HUES6 (cell line): ENCODE results near the gene ZMYND10.
A peak's percentile ranks its signal among the peaks of the same experiment; 100 is the strongest.

Experiments used
- H3K27ac ChIP-seq: 2 replicates; pipeline ENCODE4 v1.7.0; 2013; ENCODE audit warnings: low read depth, mild to moderate bottlenecking, low read length, inconsistent platforms
- H3K27me3 ChIP-seq: 2 replicates; pipeline ENCODE4 v1.6.1; 2013; ENCODE audit warnings: low read length; ENCODE audit not compliant: control insufficient read depth, insufficient read depth
- H3K36me3 ChIP-seq: 2 replicates; pipeline ENCODE4 v1.6.1; 2013; ENCODE audit warnings: low read length; ENCODE audit not compliant: control insufficient read depth, insufficient read depth
- H3K4me1 ChIP-seq: 2 replicates; pipeline ENCODE4 v1.6.1; 2013; ENCODE audit warnings: low read length; ENCODE audit not compliant: control insufficient read depth, insufficient read depth
- H3K4me3 ChIP-seq: 2 replicates; pipeline ENCODE4 v1.5.1; 2013; ENCODE audit warnings: low read depth, low read length
- H3K9ac ChIP-seq: one replicate; pipeline ENCODE4 v1.6.1; 2013; ENCODE audit warnings: mild to moderate bottlenecking, low read length
- H3K9me3 ChIP-seq: 2 replicates; pipeline ENCODE4 v1.6.1; 2013; ENCODE audit warnings: low read depth, low read length; ENCODE audit not compliant: control insufficient read depth, insufficient read depth

Gene ZMYND10

GRCh38 chr3:50323092-50323600 is 22.4 kb downstream of the ZMYND10 start:
- H3K9ac ChIP-seq, result peak overlapping the region; percentile 100
- H3K9me3 ChIP-seq, result no peaks in the 10 kb centered on the region
- no peaks in the 10 kb centered on the region for H3K27me3 ChIP-seq
- peak overlapping the region; percentile 76 for H3K4me3 ChIP-seq
- H3K27ac ChIP-seq, result no peak overlapping the region
- peaks cover 32% of the 10 kb centered on the region for H3K4me1 ChIP-seq
- peaks cover 32% of the 10 kb centered on the region for H3K36me3 ChIP-seq

- no peaks in the 10 kb centered on the region for H3K27me3 ChIP-seq
- peaks cover 32% of the 10 kb centered on the region for H3K4me1 ChIP-seq
- H3K9ac ChIP-seq, result peak within 1 kb of the TSS; percentile 100
- H3K36me3 ChIP-seq, result peaks cover 36% of the 10 kb centered on the region
- H3K9me3 ChIP-seq, result no peaks in the 10 kb centered on the region
- H3K4me3 ChIP-seq, result peak within 1 kb of the TSS; percentile 76
- H3K27ac ChIP-seq, result peak within 1 kb of the TSS; percentile 100
Observed at GRCh38 chr3:50322386-50323091, 23.0 kb downstream of the ZMYND10 start, which contains the start of gene HYAL2. HYAL2 (minus strand) TSS chr3:50322745; CDS start chr3:50320489, 2,256 bp downstream.

- H3K27ac ChIP-seq, result peak overlapping the region; percentile 100
- H3K4me1 ChIP-seq, result peaks cover 32% of the 10 kb centered on the region
- H3K4me3 ChIP-seq, result peak overlapping the region; percentile 76
- no peaks in the 10 kb centered on the region for H3K27me3 ChIP-seq
- peak overlapping the region; percentile 100 for H3K9ac ChIP-seq
- no peaks in the 10 kb centered on the region for H3K9me3 ChIP-seq
- peaks cover 41% of the 10 kb centered on the region for H3K36me3 ChIP-seq
Observed at GRCh38 chr3:50322115-50322385, 23.5 kb downstream of the ZMYND10 start.

GRCh38 chr3:50321336-50322114 is 24.0 kb downstream of the ZMYND10 start:
- H3K4me1 ChIP-seq, result peaks cover 37% of the 10 kb centered on the region
- H3K9ac ChIP-seq, result peak overlapping the region; percentile 100
- H3K27me3 ChIP-seq, result no peaks in the 10 kb centered on the region
- H3K27ac ChIP-seq, result peak overlapping the region; percentile 100
- no peaks in the 10 kb centered on the region for H3K9me3 ChIP-seq
- H3K4me3 ChIP-seq, result peak overlapping the region; percentile 76
- peaks cover 45% of the 10 kb centered on the region for H3K36me3 ChIP-seq

GRCh38 chr3:50320853-50321335 is 24.6 kb downstream of the ZMYND10 start:
- peak overlapping the region; percentile 100 for H3K27ac ChIP-seq
- peak overlapping the region; percentile 76 for H3K4me3 ChIP-seq
- H3K9ac ChIP-seq, result peak overlapping the region; percentile 100
- peaks cover 45% of the 10 kb centered on the region for H3K36me3 ChIP-seq
- H3K9me3 ChIP-seq, result no peaks in the 10 kb centered on the region
- H3K27me3 ChIP-seq, result no peaks in the 10 kb centered on the region
- peaks cover 38% of the 10 kb centered on the region for H3K4me1 ChIP-seq

GRCh38 chr3:50319894-50320625 is 25.5 kb downstream of the ZMYND10 start:
- H3K9ac ChIP-seq, result peak overlapping the region; percentile 100
- H3K9me3 ChIP-seq, result no peaks in the 10 kb centered on the region
- no peaks in the 10 kb centered on the region for H3K27me3 ChIP-seq
- H3K36me3 ChIP-seq, result peaks cover 45% of the 10 kb centered on the region
- H3K27ac ChIP-seq, result no peak overlapping the region
- H3K4me3 ChIP-seq, result peak overlapping the region; percentile 76
- H3K4me1 ChIP-seq, result peaks cover 38% of the 10 kb centered on the region

GRCh38 chr3:50319181-50319893 is 26.2 kb downstream of the ZMYND10 start:
- Histone ChIP-seq H3K36me3 (peaks cover 46% of the 10 kb centered on the region), H3K27ac (no peak overlapping the region), H3K27me3 (no peaks in the 10 kb centered on the region), H3K9ac (no peak overlapping the region), H3K4me1 (peaks cover 36% of the 10 kb centered on the region), H3K4me3 (peak overlapping the region; percentile 76; the same call in 1 of the 2 replicates), H3K9me3 (no peaks in the 10 kb centered on the region)

GRCh38 chr3:50318615-50319014 is 26.9 kb downstream of the ZMYND10 start:
- H3K4me3 ChIP-seq, result no peak overlapping the region
- no peaks in the 10 kb centered on the region for H3K27me3 ChIP-seq
- H3K9me3 ChIP-seq, result no peaks in the 10 kb centered on the region
- peaks cover 33% of the 10 kb centered on the region for H3K4me1 ChIP-seq
- no peak overlapping the region for H3K27ac ChIP-seq
- H3K36me3 ChIP-seq, result peaks cover 46% of the 10 kb centered on the region
- H3K9ac ChIP-seq, result no peak overlapping the region

GRCh38 chr3:50318163-50318562 is 27.4 kb downstream of the ZMYND10 start:
- Histone ChIP-seq H3K27ac (no peak overlapping the region), H3K9me3 (no peaks in the 10 kb centered on the region), H3K27me3 (no peaks in the 10 kb centered on the region), H3K4me3 (no peak overlapping the region), H3K9ac (no peak overlapping the region), H3K4me1 (peaks cover 30% of the 10 kb centered on the region), H3K36me3 (peaks cover 46% of the 10 kb centered on the region)

GRCh38 chr3:50317300-50317699 is 28.2 kb downstream of the ZMYND10 start:
- Histone ChIP-seq H3K9me3 (no peaks in the 10 kb centered on the region), H3K9ac (no peak overlapping the region), H3K4me1 (peaks cover 22% of the 10 kb centered on the region), H3K36me3 (peaks cover 46% of the 10 kb centered on the region), H3K27ac (no peak overlapping the region), H3K27me3 (no peaks in the 10 kb centered on the region), H3K4me3 (0 out of 2 replicates have a peak overlapping the region, but pooled peaks have one; percentile 9)
